ENCODE data around the gene BEGAIN. TPM values are rescaled to one million over a fixed set of nuclear protein-coding genes. Genes with fewer than 3 reads are reported as not detected.

The BEGAIN gene
- total RNA-seq, 6 experiments from 2014 or later = 0.05 to 0.20 (median 0.14) TPM; not detected in 1

DNA sequence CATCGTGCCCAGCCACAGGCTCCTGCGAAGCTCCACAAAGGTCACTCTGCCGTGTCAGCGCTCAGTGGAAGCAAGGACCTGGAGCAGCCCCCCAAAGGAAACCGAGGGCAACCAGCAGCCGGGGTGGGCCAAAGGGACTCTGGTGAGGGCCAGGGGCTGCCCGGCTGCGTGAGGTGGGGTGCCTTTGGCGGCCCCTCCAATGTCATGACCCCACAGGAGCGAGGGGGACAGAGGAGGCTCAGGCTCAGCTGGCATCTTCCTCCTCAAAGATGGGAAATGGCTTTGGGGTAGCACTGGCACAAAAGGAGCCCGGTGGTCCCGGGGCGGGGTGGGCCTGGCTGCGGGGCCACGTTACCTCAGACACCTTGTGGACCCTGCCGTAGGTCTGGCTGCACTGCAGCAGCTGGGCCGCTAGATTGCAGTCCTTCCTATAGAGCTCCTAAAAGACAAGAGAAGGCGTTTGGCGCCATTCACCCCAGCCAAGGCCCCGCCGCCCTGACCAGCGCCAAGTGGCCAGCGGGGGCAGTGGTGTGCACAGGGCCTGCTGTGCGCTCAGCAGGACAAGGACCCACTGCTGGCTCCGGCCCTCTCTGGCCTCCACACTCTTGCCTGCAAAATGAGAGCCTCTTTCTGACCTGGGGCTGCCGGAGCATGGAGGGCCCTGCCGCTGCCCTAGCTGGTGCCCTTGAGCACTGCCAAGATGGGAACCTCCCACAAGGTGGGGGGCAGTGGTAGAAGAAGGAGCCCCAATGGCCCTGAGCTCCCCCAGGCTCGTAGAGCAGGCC is 46.9 kb downstream of the BEGAIN start:
- DNase-seq = no peak
- peaks cover 10% of the 10 kb centered on the region for H3K27me3 Mint-ChIP-seq (ENCODE audit: insufficient read depth)
- H3K27ac Mint-ChIP-seq = no peak overlapping the region
- no peaks in the 10 kb centered on the region for H3K4me1 Mint-ChIP-seq (ENCODE audit: low read depth)
- H3K4me3 Mint-ChIP-seq = no peak overlapping the region
- H3K36me3 Mint-ChIP-seq (ENCODE audit: low read depth) = no peaks in the 10 kb centered on the region
- TF ChIP-seq, protein P1, sequence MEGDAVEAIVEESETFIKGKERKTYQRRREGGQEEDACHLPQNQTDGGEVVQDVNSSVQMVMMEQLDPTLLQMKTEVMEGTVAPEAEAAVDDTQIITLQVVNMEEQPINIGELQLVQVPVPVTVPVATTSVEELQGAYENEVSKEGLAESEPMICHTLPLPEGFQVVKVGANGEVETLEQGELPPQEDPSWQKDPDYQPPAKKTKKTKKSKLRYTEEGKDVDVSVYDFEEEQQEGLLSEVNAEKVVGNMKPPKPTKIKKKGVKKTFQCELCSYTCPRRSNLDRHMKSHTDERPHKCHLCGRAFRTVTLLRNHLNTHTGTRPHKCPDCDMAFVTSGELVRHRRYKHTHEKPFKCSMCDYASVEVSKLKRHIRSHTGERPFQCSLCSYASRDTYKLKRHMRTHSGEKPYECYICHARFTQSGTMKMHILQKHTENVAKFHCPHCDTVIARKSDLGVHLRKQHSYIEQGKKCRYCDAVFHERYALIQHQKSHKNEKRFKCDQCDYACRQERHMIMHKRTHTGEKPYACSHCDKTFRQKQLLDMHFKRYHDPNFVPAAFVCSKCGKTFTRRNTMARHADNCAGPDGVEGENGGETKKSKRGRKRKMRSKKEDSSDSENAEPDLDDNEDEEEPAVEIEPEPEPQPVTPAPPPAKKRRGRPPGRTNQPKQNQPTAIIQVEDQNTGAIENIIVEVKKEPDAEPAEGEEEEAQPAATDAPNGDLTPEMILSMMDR (IDR thresholded peaks at IDR 0.05) = peak; percentile 63
- no peaks in the 10 kb centered on the region for H3K9me3 Mint-ChIP-seq

DNA sequence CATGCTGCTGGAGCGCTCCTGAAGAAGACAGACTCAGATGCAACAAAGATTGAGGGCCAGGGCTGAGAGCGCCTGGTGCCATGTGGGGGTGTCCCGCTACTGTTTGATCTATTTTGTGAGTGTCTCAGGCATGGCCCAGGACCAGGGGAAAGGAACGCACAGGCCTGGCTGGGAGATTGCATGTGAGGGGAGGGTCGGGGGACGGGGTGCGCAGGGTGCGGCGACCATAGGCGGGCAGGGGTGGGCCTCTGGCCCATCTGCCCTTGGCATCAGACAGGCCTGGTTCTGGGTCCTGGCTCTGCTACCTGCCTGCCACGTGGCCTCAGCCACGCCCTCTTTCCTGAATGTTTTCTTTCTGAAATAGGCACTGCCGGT is 47.5 kb downstream of the BEGAIN start:
- Mint-ChIP-seq H3K4me1 (ENCODE audit: low read depth) (no peaks in the 10 kb centered on the region), H3K36me3 (ENCODE audit: low read depth) (no peaks in the 10 kb centered on the region), H3K4me3 (no peak overlapping the region), H3K9me3 (no peaks in the 10 kb centered on the region), H3K27ac (no peak overlapping the region), H3K27me3 (ENCODE audit: insufficient read depth) (peaks cover 8% of the 10 kb centered on the region)
- DNase-seq = no peak
- TF ChIP-seq, protein P1 (IDR thresholded peaks at IDR 0.05) = no peak

DNA sequence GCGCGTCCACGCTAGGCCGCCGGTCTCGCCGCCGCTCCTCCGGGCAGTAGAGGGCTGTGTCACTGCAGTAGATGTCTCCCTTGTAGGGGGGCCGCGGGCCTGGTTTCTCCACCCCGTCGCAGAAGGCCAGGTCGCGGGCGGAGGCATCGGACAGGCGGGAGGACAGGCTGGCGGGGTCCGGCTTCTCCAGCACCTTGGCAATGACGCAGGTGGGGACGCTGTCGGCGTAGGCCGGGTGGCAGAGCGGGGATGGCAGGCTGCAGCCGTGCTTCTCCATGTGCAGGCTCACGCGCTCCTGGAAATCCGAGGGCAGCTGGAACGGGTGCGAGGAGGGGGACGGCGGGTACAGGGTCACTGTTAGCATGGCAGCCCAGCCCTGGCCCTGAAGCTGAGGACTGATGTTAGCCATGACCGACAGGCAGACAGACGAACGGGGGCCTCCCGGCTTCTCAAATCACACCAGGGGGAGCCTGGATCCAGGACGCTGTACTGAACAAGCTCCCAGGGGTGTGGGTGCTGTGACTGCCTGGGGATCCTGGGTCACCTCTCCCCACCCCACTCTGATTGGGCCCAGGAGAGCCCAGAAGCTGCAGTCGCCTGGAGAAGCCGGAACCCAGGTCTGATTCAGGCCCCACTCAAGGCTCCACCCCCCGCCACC is 48.1 kb downstream of the BEGAIN start:
- peaks cover 8% of the 10 kb centered on the region for H3K27me3 Mint-ChIP-seq (ENCODE audit: insufficient read depth)
- TF ChIP-seq, protein P1 (IDR thresholded peaks at IDR 0.05) = no peak
- no peak for DNase-seq
- H3K4me3 Mint-ChIP-seq = no peak overlapping the region
- H3K9me3 Mint-ChIP-seq = no peaks in the 10 kb centered on the region
- peaks cover 6% of the 10 kb centered on the region for H3K4me1 Mint-ChIP-seq (ENCODE audit: low read depth)
- no peak overlapping the region for H3K27ac Mint-ChIP-seq
- no peaks in the 10 kb centered on the region for H3K36me3 Mint-ChIP-seq (ENCODE audit: low read depth)

DNA sequence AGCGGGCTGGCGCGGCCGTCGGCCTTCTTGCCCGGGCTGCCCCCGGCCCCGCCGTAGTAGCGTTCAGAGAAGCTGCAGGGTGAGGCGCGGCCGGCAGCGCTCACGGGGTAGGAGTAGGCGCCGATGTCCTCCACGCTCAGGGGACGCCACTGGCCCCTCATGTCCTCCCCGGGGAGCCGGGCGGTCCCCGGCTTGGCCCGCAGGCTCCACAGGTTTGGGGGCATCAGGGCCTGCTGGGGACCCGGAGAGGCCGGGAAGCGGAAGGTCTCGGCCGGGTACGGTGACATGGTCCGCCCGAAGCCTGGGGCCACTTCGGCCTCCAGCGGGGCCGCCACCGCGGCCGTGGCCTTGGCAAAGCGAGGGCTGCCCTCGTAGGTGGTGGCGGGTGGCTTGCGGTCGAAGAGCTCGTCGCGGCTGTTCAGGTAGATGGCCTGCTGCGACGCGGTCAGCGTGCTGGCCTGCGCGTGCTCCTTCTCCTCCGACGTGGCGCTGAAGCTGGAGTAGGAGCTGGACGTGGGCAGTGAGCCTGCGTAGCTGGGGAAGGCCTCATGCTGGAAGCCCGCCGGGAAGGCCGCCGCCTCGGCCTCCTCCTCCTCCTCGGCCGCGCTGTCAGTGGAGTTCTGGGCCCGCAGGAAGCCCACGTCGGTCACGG is 48.7 kb downstream of the BEGAIN start:
- peaks cover 8% of the 10 kb centered on the region for H3K27me3 Mint-ChIP-seq (ENCODE audit: insufficient read depth)
- no peaks in the 10 kb centered on the region for H3K36me3 Mint-ChIP-seq (ENCODE audit: low read depth)
- TF ChIP-seq, protein P1 (IDR thresholded peaks at IDR 0.05) = no peak
- peaks cover 13% of the 10 kb centered on the region for H3K4me1 Mint-ChIP-seq (ENCODE audit: low read depth)
- H3K4me3 Mint-ChIP-seq = no peak overlapping the region
- H3K27ac Mint-ChIP-seq = no peak overlapping the region
- H3K9me3 Mint-ChIP-seq = no peaks in the 10 kb centered on the region
- DNase-seq = no peak

DNA sequence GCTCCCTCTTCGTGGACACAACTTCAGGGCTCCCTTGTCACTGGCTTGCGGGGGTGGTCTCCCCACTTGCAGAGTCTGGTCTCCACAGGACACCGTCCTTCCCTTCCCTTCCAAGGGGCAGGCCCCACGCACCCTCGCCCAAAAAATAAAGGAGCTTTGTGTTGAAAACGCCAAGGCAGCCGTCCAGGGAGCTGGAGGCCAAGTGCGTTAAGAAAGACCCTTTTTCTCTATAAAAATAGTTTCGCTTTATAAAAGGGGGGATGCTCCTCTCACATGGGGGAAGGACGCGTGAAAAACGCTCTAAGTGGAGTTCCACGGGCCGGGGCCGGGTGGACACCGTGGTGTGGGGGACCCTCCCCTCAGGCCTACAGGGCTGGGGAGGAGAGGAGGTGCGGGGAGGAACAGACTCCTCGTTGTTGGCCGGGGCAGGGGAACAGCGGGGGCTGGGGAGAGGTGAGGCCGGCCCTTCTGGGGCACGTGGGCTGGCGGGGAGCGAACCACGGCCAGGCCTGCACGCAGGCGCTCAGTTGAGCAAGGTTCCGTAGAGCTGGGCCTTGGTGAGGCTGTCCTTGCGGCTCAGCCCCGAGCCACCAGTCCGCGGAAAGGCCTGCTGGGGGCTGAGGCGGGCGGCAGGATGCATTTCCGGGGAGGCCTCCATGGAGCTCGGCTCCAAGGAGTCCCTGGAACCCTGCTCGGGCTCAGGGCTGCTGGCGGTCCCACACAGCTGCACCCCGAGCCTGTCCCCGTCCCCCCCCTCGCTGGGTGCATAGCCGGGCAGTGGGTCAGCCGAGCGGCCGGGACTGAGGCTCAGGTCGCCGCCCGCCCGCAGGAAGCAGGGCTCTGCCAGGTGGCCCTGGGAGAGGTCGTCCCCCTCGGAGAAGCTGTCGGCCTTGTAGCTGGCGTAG is 49.5 kb downstream of the BEGAIN start:
- TF ChIP-seq, protein P1 (IDR thresholded peaks at IDR 0.05) = no peak
- H3K27ac Mint-ChIP-seq = no peak overlapping the region
- no peak for DNase-seq
- H3K27me3 Mint-ChIP-seq (ENCODE audit: insufficient read depth) = peaks cover 4% of the 10 kb centered on the region; the same call in 1 of the 2 replicates
- H3K9me3 Mint-ChIP-seq = no peaks in the 10 kb centered on the region
- H3K4me3 Mint-ChIP-seq = no peak overlapping the region
- peaks cover 17% of the 10 kb centered on the region for H3K4me1 Mint-ChIP-seq (ENCODE audit: low read depth)
- H3K36me3 Mint-ChIP-seq (ENCODE audit: low read depth) = no peaks in the 10 kb centered on the region

Measured in HFFc6 (cell line).